NCI-H1092 (cell line): Measurements from ENCODE around the gene TNRC6A.
"Not testable (repeated sequence)": the region's sequence is repeated elsewhere in the genome, so short reads cannot be mapped to it uniquely, and the experiment has no call there.

Experiments
- DNase-seq: peaks from one replicate; lab custom pipeline; 2025; lab: John Stamatoyannopoulos, UW

TNRC6A gene

GRCh38 chr16:24845726-24846547 lies 116.5 kb downstream of the TNRC6A start, which contains the start of gene SLC5A11:
Gene SLC5A11, plus strand, starts transcription at chr16:24845963. Its CDS starts 12,681 bp downstream, at chr16:24858644.
- DNase-seq, result no peak

GRCh38 chr16:24846548-24847357 lies 117.3 kb downstream of the TNRC6A start:
- no peak for DNase-seq

GRCh38 chr16:24847358-24847664 lies 117.9 kb downstream of the TNRC6A start:
- no peak for DNase-seq

GRCh38 chr16:24848065-24848464 lies 118.6 kb downstream of the TNRC6A start:
- no peak for DNase-seq

- no peak for DNase-seq
Observed at GRCh38 chr16:24849641-24850040, 120.2 kb downstream of the TNRC6A start.

- DNase-seq, result no peak
Observed at GRCh38 chr16:24850289-24850938, 121.0 kb downstream of the TNRC6A start.

- no peak for DNase-seq
Observed at GRCh38 chr16:24851700-24852099, 122.2 kb downstream of the TNRC6A start.

GRCh38 chr16:24852281-24852721 lies 122.8 kb downstream of the TNRC6A start:
- DNase-seq, result no peak

GRCh38 chr16:24853169-24853824 lies 123.8 kb downstream of the TNRC6A start:
- DNase-seq, result no peak

- peak; percentile 30 for DNase-seq
Observed at GRCh38 chr16:24853830-24854229, 124.4 kb downstream of the TNRC6A start.

- DNase-seq, result no peak
Observed at GRCh38 chr16:24854607-24855171, 125.2 kb downstream of the TNRC6A start.

GRCh38 chr16:24855678-24856077 lies 126.2 kb downstream of the TNRC6A start:
- DNase-seq, result no peak

- DNase-seq, result not testable (repeated sequence)
Observed at GRCh38 chr16:24856871-24857270, 127.4 kb downstream of the TNRC6A start.

- no peak for DNase-seq
Observed at GRCh38 chr16:24858219-24859041, 129.0 kb downstream of the TNRC6A start.

- DNase-seq, result no peak
Observed at GRCh38 chr16:24861461-24861860, 132.0 kb downstream of the TNRC6A start.

GRCh38 chr16:24863582-24864437 lies 134.4 kb downstream of the TNRC6A start:
- DNase-seq, result no peak

GRCh38 chr16:24869033-24869432 lies 139.6 kb downstream of the TNRC6A start:
- no peak for DNase-seq

GRCh38 chr16:24871891-24872290 lies 142.4 kb downstream of the TNRC6A start:
- no peak for DNase-seq

- no peak for DNase-seq
Observed at GRCh38 chr16:24873028-24873427, 143.6 kb downstream of the TNRC6A start.

GRCh38 chr16:24875466-24875865 lies 146.0 kb downstream of the TNRC6A start:
- DNase-seq, result no peak
